GM18502 (cell line): ENCODE results near the gene RAP1A.

ENCODE experiments used
- ATAC-seq: cut with Tn5 transposase; IDR thresholded peaks from one replicate; pipeline ENCODE4 v1.9.1; 2021; ENCODE audit warnings: mild to moderate bottlenecking; ENCODE audit not compliant: unreplicated experiment, poor library complexity

The RAP1A gene

DNA sequence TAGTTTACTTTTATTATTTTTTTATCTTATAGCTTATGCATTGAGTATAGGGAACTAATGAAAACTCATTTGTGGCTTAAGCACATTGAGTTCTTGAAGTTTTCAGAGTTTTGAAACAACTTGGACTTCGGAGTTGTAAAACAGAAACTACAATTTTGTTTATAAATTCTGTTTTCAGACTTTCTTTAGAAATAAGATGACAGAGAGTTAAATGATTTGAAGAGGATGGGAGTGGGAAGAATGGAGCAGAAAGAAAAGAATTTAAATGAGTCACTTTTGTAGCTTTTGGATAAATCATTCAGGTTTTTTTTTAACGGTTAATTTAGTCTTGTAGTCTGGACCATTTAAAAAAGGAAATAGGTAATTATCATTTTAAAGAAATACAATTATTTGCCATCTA is 87.3 kb downstream of the RAP1A start:
- no peak for ATAC-seq

DNA sequence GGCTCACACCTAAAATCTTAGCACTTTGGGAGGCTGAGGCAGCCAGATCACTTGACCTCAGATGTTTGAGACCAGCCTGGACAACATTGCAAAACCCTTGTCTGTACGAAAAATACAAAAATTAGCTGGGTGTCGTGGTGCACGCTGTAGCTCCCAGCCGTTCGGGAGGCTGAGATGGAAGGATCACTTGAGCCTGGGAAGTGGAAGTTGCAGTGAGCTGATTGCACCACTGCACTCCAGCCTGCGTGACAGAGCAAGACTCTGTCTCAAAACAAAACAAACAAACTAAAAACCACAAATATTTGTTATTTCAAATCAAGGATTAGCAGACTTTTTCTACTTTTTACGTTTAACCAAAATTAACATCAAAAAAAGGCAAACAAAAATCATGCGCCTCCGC is 88.3 kb downstream of the RAP1A start:
- no peak for ATAC-seq

DNA sequence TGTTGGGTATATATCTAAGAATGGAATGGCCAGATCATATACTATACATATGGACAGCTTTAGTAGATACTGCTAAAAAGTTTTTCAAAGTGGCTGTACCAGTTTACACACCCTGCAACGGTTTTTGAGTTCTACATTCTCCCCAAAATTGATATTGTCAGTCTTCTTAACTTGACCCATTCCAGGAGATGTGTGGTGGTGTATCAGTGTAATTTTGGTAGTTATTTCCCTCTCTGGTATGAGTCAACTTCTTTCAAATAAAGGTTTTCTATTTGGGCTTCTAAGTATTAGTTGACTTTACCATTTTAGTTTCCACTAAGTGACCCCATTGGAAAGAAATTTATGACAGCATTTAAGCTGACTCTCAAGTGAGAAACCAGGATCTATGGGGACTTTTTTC is 90.4 kb downstream of the RAP1A start:
- no peak for ATAC-seq

DNA sequence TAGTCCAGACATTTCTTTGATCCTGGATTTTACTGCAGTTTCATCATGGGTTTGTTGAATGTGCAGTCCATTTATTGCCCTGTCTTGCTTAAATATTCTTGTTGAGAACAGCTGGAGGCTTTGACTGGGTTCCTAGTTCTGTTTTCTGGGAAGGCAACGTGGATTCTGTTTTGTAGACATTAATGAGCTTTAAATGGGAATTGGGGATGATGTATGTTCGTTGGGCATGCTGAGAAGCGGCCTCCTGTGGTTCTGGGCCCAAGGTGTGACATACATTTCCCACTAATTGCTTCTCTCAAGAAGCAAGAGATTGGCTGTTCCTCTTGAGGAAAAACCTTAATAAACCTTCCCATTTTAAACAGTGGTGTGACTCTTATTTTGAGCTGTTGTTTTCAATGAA is 96.7 kb downstream of the RAP1A start:
- no peak for ATAC-seq

DNA sequence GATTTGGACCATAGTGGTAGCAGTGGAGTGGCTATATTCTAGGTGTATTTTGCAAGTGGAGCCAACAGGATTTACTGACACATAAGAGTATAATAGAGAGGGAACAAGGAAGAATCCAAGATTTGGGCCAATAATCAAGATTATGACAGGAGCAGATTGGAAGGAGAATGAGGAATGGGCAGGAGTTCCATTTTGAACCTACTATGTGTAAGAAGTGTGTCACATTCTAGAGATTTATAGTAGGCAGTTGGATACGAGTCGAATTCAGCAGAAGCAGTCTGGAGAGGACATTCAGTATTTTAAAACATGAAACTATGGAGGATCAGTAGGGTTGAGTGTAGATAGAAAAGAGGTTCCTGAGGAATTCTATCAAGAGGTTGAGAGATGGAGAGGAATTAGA is 97.9 kb downstream of the RAP1A start:
- ATAC-seq: no peak

DNA sequence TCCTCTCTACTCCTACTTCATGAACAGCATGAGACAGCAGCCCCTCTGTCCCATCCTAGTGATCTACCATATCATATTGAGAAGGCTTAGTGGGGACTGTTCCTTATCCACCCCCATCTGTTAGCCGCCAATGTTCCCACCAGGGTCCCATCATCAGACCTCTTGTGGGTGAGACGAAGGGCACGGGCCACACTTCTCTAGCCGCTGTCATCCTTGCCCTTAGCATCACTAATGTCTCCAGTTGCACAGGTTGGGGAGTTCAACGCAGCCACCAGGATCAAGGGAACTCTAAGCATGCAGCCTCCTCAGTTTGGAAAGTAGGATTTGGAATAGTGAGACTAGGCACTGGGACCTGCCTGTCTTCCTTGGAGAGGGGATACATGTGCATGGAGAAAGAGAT is 99.5 kb downstream of the RAP1A start:
- ATAC-seq: no peak

DNA sequence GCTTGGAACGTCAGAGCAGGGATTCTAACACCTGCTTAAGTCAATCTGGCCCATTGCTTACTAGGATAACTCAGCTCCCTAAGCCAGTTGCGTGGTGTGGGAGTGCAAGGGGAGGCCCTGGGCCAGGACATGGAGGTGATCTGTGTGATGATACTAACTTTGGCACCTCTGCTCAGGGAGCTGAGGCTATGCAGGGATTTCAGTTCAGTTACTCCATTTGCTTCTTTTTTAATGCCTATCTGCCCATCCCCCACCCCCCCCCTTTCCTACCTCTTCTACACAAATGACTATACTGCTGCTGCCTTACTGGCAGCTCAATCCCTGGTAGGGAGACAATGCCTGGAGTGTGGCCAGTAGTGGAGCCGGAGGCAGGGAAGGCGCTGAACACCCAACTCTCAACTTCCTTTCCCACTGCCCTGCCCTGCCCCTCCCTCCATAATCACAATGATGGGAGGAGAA is 100.1 kb downstream of the RAP1A start:
- ATAC-seq: no peak

DNA sequence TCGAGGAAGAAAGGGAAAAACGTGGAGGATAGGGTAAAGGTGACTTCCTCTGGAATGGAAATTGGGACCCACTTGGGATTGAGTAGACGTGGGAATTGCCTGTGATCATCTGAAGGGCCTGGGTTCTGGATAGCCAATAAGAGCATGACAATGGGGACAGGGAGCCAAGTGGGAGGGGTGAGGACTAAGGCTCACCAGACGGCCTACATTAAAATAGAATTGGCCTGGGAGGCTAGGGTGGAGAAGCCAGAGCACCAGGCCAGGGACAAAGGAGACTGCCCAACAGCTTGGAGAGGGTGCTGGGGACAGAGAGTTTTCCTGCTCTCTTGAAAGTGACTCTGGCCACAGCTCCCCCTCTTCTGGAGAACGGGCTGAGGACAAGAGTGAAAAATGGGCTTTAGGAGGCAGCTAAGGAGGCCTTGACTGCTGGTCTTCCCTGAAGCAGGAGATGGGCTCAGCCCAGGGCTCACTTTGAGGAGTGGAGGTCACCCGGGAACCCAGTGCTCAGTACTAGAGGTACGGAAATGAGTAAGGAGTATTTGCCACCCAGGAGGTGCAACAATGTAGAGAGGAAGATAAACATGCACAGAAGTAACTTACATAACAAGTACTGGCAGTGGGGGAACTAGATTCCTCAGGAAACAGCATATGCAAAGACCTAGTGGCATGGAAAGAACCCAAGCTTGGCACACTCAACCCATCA is 100.8 kb downstream of the RAP1A start:
- no peak for ATAC-seq

DNA sequence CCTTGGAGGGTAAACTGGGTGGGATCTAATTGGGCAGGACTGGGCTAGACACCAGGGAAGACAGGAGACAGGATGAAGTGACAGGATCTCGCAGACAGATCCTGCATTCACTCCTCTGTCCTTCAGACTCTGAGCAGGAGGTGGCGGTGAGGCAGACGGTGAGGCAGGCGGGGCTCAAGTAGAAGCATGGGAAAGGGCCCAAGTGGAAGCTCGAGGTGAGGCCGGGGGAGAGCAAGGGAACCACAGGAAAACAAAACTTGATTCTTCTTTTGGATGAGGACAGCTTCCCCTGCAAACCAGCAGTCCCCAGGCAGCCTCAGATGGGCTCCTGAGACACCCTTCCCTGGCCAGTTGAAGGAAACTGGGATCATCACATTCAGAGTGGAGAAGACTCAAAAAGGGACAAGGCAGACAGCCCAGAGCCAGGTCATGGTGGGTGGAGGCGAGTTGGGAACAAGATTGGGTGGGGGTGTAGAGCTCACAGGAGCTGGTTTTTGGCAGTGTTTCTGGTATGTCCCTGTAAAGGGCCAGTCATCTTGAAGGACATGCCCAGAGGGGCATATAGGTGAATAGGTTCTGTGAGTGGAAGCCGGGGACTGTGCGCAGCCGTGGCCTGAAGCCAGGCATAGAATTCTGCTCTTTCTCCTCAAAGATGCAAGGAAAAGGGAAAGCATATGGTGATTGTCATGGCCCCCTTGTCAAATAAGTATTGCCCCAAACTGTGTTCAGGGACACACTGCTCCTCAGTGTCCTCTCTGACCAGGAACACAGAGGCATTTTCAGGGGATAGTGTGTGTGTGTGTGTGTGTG is 101.6 kb downstream of the RAP1A start:
- no peak for ATAC-seq

DNA sequence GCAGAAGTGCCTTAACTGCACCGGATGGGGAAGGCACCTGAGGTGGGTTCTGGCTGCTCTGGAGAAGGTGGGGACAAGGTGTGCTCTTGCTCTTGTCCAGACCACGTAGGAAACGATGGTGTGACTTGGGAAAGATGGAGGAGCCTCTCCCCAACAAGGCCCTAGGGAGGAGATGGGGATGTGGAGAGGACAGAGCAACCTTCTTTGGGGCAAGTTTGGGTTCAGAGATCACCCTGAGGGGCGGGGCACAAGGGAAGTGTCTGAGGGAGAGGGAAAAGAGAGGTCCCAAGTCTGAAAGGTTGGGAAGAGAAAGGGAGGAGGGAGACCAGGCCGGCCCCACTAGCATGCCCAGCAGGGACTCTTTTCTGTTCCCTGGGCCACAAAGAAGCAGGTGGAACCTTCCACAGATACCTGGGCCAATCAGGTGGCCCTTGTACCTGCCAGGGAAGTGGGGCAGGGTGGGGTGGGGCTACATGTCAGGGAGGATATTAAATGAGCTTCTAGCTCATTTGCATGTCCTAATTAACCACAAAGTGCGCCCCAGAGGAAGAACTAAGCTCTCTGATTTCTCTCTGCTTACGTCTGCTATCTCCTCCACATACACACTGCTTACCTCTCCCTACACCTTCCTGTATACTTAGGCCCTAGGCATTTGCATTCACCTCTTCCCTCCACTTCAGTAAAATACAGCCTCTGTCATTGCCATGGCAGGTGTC is 103.7 kb downstream of the RAP1A start:
- ATAC-seq: no peak

DNA sequence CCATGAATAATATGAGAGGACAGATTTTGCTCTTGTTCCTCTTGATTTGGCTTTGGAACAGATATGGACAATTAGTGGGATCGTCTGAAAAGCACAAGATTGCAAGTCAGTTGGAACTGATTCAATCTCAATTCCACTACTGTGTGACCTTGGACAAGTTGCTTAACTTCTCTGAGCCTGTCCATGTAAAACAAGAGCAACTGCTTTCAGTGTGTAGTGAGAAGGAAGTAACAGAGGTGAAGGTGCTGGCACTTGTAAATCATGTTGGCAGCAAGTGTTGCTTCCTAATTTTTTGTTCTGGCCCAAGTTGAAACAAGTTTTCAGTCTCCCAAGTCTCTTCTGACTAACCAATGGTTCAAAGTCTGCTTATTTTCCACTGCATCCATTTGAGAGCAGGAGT is 104.3 kb downstream of the RAP1A start:
- no peak for ATAC-seq

DNA sequence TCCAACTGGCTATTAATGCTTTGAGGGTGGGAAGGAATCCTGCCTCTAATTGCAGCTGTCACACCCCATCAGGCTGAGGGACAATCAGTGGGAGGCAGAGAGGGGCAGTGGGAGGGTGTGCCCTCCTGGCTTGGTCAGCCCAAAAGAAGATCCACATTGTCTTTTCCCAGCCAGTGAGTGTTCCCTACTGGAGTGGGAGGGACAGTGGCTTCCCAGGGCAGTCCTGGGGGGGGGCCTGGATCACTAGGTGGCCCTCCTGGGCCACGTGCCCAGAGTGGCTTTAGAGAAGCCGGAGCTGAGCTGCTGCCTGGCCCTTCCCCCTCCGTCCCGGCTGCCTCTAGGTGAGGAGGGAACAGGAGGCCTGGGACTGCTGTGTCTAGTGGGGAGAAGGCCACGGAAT is 105.6 kb downstream of the RAP1A start:
- ATAC-seq: no peak

DNA sequence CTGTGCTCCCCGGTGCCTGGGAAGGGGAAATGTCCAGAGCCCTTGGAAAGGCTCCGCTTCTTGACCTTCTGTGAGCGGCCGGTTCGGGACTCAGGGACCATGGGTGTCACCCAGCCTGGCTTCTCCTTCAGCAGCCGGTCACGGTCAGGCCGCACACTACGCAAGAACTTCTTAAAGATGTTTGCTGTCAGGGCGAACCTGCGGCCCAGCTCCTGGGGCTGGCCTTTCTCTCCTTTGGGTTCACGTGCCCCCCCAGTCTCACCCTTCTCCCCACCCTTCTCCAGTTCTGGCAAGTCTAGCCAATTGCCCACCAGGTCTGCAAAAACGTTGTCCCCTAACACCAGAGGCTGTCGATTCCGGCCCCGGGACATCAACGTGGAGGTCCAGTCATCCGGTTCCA is 107.5 kb downstream of the RAP1A start:
- no peak for ATAC-seq

DNA sequence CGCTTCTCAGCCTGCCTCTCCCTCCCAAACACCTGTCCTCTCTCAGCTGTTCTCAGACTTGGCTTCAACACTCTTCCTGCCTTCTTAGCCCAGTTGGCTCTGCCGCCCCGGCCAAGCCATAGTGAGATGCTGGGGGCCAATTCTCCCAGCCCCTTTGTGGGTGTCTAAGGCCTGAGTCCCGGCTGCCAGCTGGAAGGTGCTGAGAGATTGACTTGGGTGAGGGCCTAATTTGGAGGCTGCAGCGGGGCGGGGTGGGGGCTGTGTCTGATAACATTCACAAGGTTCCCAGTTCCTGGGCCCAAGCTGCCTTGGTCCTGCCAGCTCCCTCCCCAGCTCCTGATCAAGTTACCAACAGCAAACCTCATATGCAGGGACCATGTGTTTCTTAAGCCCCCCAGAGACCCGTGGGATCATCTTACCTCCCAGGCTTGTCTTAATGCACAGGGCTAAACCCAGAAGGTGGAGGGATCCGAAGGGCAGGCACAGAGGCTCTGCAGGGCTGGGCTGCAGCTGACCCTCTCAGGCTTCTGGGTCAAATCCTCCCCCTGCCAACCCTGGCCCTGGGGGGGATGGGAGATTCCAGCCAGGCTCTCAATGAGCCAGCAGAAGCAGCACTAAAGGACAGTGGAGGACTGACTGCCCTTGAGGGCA is 109.8 kb downstream of the RAP1A start:
- no peak for ATAC-seq

DNA sequence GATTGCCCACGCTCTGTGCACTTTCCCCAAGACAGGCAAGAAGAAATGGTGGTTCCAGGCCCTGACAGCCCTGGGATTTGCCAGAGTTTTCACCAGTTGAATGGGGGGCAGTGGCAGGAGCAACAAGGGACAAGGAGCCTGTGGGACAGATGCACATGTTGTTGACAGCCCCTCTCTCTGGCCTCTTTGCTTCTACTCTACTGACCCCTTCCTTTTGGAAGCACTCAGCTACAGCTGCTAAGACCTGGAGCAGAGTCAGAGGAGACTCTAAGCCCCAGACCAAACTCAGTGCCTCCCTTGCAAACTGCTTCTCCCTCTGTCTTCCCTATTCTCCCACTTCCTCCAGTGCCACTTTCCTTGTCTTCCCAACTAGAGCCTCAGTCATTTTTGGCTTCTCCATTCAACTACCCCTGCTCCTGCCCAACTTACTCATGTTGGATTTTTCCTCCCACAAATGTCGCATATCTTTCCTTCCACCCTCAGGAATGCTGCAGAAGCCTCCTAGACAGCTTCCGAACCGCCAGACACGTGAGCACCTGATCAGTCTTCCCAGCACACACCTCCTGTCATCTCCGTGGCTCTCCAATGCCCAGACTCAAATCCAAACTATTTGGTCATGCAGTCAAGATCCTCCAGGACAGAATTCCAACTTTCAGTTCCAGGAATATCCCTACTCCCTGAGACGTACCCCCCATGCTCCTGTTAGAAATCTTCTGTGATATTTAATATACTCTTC is 110.5 kb downstream of the RAP1A start:
- no peak for ATAC-seq

DNA sequence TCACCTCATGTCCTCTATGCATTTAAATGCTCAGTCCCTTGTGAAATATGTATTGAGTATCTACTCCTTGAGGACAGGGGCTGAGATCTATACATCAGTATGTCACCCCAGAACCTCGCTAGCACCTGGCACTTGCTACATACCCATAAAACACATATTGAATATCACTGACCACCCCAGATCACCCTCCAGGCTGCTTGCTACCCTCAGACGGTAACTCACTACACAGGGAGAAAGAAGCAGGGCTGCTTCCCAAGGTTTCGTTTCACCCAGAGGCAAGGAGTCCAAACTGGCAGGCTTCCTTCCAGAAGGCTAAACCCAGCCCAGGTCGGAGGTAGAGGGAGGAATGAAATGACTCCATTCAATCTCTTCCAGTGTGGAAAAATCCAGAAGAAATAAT is 111.1 kb downstream of the RAP1A start:
- no peak for ATAC-seq

DNA sequence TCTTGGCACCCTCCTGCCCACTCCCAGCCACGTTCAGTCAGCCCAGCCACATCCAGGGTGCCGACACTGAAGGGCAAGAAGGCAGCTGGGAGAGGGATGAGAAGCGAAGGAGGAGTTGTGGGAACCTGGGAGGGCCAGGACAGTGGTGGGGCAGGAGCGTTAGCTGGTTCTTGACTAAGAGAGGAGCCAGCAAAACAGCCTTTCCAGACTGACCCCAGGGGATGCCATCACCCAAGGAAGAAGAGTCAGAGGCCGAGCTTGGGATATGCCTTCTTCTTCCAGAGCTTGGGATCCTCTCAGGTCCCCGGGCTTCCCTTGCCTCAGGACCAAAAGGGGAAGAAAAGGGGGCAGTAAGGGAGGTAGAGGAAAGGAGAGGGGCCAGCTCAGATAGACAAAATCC is 112.4 kb downstream of the RAP1A start:
- ATAC-seq: no peak

DNA sequence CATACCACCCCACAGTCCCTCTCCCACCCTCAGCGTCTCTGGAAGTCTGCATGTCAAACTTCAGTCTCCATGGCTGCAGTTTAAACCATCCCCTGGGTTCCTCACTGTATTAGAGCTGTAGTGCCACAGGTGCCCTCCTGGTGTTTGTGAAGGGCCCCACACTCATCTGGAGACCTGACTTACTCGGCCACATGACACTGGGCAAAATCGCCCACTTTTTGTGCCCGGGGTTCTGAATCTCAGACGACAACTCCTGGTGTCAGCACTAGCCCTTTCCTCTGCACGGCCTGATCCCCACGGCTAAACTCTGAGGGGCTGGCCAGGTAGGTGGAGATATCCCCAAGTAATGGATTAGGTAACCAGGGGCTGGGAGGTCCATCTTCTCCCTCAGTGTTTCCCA is 113.1 kb downstream of the RAP1A start:
- ATAC-seq: no peak

DNA sequence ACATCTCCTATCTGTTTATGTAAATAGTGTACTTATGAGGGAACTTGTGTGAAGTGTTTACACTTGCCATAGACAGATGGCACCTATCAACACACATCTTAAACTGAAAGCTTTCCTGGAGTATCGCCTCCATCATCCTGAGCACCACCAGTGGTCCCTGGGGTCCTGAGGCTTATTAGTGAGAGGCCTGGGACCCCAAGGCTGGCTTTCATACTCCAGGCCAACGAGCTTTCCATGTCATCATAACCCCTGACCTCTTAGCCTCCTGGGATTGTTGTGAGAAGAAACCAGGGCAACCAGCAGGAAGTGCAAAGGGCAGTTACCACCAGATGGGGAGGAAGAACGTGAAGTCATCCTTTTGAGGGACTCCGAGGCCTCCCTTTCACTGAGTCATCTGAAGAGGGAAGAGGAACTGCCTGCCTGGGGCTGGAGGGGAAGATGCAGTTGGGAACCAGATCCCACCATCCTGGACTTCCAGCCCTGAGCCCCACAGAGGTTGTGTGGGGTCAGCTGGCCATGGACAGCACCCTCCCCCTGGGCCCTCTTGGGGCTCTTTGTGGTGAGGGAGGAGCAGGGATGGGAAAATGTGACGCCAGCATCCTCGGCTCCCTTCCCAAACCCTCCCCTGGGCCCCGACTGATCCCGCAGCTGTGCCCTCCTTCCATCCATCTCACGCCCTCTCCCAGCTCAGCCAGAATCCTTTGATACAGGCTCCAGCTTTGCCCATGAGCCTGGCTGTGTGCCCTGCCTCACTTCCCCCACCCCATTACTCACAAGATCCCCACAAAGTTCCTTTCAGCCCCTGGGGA is 113.8 kb downstream of the RAP1A start:
- ATAC-seq: no peak
